Skin of body (tissue), 2 donors: ENCODE measurements around the gene TNFRSF9. TPM values are rescaled to one million over a fixed set of nuclear protein-coding genes. Genes with fewer than 3 reads are reported as not detected.
"Not testable (repeated sequence)": the region's sequence is repeated elsewhere in the genome, so short reads cannot be mapped to it uniquely, and the experiment has no call there.

Experiments
- DNase-seq: peaks from one replicate; lab custom pipeline; 2025; lab: John Stamatoyannopoulos, UW
- total RNA-seq: library from RNA; depleted of rRNA; stranded (reverse); fragments of >200 nt; gene quantifications from one replicate; pipeline ENCODE4 v1.2.3, GENCODE V29; 2014

Gene TNFRSF9
- total RNA-seq, 1 donor from 2014 or later, result 0.20 TPM

- DNase-seq, result peak; percentile 98
Measured at GRCh38 chr1:7961216-7962013, 20.8 kb upstream of the TNFRSF9 start, which contains the start of gene PARK7. TSS of gene PARK7 (plus strand) at chr1:7961711. CDS start at chr1:7962786, 1,075 bp downstream.

- DNase-seq, result no peak
Measured at GRCh38 chr1:7960867-7961215, 20.2 kb upstream of the TNFRSF9 start.

- no peak for DNase-seq
Measured at GRCh38 chr1:7960165-7960564, 19.5 kb upstream of the TNFRSF9 start.

GRCh38 chr1:7956218-7957032 is 15.8 kb upstream of the TNFRSF9 start:
- no peak for DNase-seq

GRCh38 chr1:7954683-7955082 is 14.0 kb upstream of the TNFRSF9 start:
- no peak for DNase-seq

GRCh38 chr1:7953850-7954609 is 13.4 kb upstream of the TNFRSF9 start:
- DNase-seq, result peak; percentile 82

- DNase-seq, result not testable (repeated sequence)
Measured at GRCh38 chr1:7952791-7953190, 12.2 kb upstream of the TNFRSF9 start.

- DNase-seq, result no peak
Measured at GRCh38 chr1:7948960-7949359, 8.3 kb upstream of the TNFRSF9 start.

GRCh38 chr1:7943251-7943650 is 2.6 kb upstream of the TNFRSF9 start:
- DNase-seq, result no peak

- no peak for DNase-seq
Measured at GRCh38 chr1:7942214-7942921, 1.7 kb upstream of the TNFRSF9 start.

- DNase-seq, result no peak
Measured at GRCh38 chr1:7941437-7941793, 776 bp upstream of the TNFRSF9 start.

GRCh38 chr1:7940034-7940433 is 605 bp downstream of the TNFRSF9 start:
- no peak for DNase-seq

GRCh38 chr1:7938070-7938469 is 2.6 kb downstream of the TNFRSF9 start:
- no peak for DNase-seq

- no peak for DNase-seq
Measured at GRCh38 chr1:7932524-7933138, 8.0 kb downstream of the TNFRSF9 start.

GRCh38 chr1:7931446-7931812 is 9.2 kb downstream of the TNFRSF9 start:
- no peak for DNase-seq

GRCh38 chr1:7930645-7931445 is 9.8 kb downstream of the TNFRSF9 start:
- no peak for DNase-seq

GRCh38 chr1:7929637-7930036 is 11.0 kb downstream of the TNFRSF9 start:
- DNase-seq, result no peak

- DNase-seq, result no peak
Measured at GRCh38 chr1:7928247-7928646, 12.4 kb downstream of the TNFRSF9 start.

- not testable (repeated sequence) for DNase-seq
Measured at GRCh38 chr1:7927061-7927460, 13.6 kb downstream of the TNFRSF9 start.

- no peak for DNase-seq
Measured at GRCh38 chr1:7922301-7922700, 18.3 kb downstream of the TNFRSF9 start.
